Left renal cortex interstitium (tissue), 4 donors: Measurements from ENCODE around the gene AFG3L2. TPM values are rescaled to one million over a fixed set of nuclear protein-coding genes. Genes with fewer than 3 reads are reported as not detected.

ENCODE experiments used
- DNase-seq, 4 donors: peaks; one replicate each; pipeline ENCODE4 v3.0.0-alpha.2; 2013; ENCODE audit warnings: low read depth in 4 of 4, low spot score in 2 of 4, missing footprints in 1 of 4
- polyA plus RNA-seq, 4 donors: library from polyadenylated mRNA; unstranded; fragments of 120-200 nt; gene quantifications; one replicate each; pipeline ENCODE4 v1.2.1, GENCODE V29; 2013; ENCODE audit not compliant: insufficient read length in 4 of 4

AFG3L2 gene
- polyA plus RNA-seq, 4 donors, result 66.5 to 78.1 (median 70.7) TPM

DNA sequence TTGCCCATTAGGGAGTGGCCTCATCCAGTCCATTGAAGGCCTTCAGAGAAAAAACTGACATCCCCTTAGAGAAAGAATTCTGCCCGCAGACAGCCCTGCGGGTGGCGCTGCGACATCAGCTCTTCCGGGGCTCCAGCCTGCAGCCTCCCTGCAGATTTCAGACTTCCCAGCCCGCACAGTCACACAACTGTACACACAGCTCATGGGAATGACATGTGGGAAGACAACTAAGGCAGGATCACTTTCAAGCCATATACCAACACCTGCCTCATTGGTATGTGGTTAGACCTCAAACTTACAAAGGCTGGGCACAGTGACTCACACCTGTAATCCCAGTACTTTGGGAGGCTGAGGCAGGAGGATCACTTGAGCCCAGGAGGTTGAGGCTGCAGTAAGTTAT is 93.8 kb downstream of the AFG3L2 start:
- DNase-seq, result no peak

DNA sequence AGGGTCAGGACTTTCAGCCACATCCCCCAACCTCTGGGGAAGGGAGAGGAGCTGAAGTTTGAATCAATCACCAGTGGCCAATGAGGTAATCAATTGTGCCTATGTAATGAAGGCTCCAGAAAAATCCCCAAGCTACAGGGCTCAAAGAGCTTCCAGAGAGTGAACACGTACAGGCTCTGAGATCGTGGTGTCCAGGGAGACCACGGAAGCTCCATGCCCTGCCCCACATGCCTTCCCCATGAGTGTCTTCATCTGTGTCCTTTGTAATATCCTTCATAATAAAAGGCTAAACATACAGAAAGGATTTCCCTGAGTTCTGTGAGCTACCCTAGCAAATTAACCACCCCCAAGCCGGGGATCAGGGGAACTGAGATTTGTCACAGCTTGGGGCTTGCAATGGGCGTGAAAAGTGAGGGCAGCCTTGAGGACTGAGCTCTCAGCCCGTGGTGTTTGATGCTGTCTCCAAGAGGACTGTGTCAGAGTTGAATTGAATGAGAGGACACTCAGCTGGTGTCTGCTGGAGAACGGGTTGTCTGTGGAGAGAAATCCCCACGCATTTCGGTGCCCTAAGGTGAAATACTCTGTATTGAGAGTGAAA is 94.5 kb downstream of the AFG3L2 start:
- no peak for DNase-seq

DNA sequence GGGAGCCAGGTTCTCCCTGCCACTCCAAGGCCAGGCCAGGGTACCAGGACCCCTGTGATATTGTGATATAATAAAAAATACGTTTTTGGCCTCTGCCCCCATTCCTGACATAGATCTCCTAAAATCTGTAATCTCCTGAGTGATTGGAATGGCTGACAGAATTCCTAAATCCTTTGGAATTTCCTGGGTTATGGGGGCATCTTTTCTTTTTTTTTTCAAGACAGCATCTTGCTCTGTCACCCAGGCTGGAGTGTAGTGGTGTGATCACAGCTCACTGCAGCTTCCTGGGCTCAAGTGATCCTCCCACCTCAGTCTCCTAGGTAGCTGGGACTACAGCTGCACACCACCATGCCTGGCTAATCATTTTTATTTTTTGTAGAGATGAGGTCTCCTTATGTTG is 95.2 kb downstream of the AFG3L2 start:
- DNase-seq, result no peak

DNA sequence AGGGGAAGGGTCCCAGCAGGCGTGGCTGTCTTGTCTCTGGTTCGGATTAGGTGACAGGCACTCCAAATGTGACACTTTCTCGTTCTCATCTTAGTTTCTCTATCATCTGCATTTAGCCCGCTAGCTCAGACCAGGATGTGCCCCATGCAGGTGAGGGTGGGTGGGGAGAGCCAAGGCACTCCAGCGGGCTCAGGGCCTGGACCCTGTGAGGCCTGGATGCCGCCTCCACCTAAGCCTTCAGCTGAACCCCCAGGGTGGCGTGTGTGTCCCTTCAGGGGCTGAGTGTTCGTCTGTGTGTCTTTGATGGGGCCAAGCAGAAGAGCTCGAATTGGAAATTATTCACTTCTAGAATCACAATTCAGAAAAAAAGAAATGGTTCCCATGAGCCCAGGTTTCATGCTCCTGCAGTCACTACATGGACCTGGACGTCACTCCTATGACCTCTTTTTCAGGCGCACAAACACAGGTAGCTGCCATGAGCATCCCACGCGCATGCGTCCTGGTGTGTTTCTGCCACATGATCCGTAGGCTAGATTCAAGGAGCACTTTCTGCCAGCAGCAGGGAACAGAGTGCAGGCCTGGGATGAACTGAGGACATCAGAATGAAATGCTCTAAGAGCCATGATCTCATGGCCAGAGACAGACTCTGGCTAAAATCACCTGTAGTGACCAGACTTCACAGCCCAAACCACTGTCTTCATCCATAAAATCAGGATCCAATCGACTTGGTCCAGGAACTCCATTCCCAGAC is 97.1 kb downstream of the AFG3L2 start:
- no peak for DNase-seq

Other genes starting within 250 kb of the AFG3L2 start
- not detected for gene CIDEA, start 122.9 kb downstream of the AFG3L2 start, polyA plus RNA-seq
- 10 to 100 TPM; 61.8 to 85.8 (median 65.9) TPM for gene TUBB6, start 69.0 kb downstream of the AFG3L2 start, polyA plus RNA-seq
- 10 to 100 TPM in 2 of 4 donors, 1 to 10 TPM in 2; 5.0 to 15.2 (median 8.6) TPM for gene PRELID3A, start 30.7 kb upstream of the AFG3L2 start, polyA plus RNA-seq